HG03521 (cell line): ENCODE results near the gene THOP1.
"Not testable (repeated sequence)": the region's sequence is repeated elsewhere in the genome, so short reads cannot be mapped to it uniquely, and the experiment has no call there.

Experiments used
- ATAC-seq: cut with Tn5 transposase; IDR thresholded peaks from one replicate; pipeline ENCODE4 v1.9.1; 2021; ENCODE audit warnings: mild to moderate bottlenecking, moderate library complexity; ENCODE audit not compliant: unreplicated experiment

The THOP1 gene

DNA sequence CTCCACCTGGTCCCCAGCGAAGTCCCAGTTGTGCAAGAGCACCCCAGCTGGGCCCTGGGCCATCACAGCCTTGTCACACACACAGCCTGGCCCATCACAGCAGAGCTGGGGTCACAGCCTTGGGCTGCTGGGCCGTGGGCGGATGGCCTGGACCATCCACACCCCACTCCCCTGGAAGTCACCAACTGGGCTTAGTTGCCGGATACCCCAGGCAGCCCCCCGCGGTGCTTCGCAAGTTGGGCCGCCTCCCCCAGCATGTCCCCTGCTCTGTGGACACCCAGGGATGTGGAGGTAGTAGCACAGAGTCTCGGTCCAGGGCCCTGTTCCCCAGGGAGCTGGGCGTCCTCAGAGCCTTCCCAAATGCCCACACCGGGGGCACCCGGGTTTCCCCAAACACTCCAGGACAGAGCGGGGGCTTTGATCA is 29.9 kb downstream of the THOP1 start:
- ATAC-seq = no peak

DNA sequence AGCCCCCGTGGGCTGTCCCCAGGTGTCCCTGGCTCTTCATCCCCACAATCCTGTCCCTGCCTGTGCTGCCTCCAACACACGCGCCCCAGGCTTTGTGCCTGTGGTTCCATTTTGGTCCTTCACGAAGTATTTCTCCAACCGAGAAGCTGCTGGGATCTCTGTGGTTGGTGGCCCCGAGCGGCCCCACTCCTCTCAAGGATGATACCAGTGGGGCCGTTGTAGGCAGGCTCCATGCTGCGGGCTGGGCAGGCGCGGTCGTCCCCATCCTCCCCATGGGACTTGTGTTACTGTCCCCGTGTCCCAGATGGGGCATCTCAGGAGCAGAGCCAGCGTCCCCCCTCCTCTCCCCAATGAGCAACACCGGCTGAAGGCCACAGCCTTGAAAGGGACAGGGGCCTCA is 30.6 kb downstream of the THOP1 start:
- ATAC-seq = no peak

DNA sequence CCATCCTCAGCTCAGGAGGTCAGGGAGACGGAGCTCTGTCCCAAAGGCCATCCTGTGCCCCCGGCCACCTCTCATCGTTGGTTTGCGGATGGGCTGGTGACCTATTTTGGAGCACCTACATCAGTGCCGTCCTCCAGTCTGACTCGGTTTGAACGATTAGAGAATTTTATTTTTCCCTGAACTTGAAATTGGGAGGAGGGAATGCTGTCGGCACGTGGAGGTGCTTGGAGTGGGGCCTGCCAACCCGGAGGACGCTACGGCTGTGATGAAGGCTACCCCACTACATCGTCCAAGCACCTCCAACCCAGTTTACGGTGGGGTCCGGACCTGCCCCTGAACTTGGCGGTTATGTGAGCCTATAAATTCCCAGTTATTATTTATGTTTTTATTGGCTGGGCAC is 31.3 kb downstream of the THOP1 start:
- no peak for ATAC-seq

- ATAC-seq = not testable (repeated sequence)
Measured at GRCh38 chr19:2817237-2817829, 32.0 kb downstream of the THOP1 start.

DNA sequence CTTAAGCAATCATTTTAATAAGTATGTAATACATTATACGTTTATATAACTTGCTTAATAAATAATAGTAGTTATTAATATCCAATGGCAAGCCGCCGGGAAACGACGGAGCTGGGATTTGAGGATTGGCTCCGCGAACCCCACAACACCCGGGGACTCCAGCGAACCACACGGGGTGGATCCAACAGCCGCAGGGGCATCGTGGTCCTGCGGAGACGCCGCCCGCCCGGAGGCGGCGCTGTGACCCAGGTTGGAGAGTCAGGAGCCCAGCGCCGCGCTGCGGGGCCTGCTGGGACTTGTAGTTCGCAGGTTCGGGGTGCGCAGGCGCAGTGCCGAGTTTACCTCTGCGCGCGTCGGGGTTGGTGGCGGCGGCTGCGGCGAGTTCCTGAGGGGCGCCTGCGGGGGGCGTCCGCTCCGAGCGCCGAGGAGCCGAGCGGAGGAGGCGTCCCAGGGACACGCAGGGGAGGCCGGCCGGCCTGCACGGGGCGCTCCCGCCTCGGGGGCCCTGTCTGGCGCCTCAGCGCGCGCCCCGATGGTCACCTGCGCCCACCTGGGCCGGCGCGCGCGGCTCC is 34.3 kb downstream of the THOP1 start, which contains the start of gene ZNF554:
Gene ZNF554, plus strand, starts transcription at position 329 of the 572 bp plus-strand sequence. Its CDS starts 204 bp downstream, at position 533.
- ATAC-seq = peak; percentile 88

GRCh38 chr19:2820112-2820702 is 34.9 kb downstream of the THOP1 start:
- no peak for ATAC-seq

GRCh38 chr19:2822846-2823245 is 37.5 kb downstream of the THOP1 start:
- no peak for ATAC-seq

- ATAC-seq = no peak
Measured at GRCh38 chr19:2823646-2824045, 38.3 kb downstream of the THOP1 start.

DNA sequence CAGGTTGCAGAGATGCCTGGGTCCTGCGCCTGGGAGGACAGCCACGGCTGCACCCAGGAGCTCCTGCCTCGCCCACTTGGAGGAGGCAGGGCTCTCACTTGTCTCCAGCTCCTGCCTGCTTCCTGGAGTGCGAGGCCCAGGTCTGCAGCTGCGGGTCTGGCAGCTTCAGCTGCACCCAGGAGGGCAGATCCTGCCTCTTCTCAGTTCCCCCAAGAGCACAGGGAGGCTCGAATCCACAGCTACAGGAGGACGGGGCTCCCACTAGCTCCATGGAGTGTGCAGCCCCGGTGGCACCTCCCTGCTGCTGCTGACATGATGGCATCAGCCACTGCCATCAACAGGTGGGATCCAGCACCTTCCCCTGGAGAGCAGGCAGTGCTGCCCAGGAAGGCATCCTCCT is 38.8 kb downstream of the THOP1 start:
- no peak for ATAC-seq

DNA sequence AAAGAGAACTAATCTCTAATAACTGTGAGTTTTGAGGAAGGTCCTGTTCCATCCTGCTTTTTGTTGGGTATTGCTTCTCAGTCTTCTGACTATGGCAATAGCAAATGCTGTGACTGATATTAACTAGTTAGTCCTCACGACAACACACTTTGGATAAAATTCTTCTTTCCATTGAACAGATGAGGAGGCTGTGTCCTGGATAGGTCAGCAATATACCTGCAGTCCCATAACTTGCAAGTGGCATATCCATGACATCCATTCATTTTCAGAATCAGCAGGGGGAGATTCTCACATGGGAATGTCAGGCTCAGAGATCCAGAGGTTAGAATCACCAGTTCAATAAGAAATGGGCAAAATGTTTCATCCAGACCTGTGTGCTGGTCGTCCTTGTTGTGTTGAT is 41.7 kb downstream of the THOP1 start:
- ATAC-seq = no peak

DNA sequence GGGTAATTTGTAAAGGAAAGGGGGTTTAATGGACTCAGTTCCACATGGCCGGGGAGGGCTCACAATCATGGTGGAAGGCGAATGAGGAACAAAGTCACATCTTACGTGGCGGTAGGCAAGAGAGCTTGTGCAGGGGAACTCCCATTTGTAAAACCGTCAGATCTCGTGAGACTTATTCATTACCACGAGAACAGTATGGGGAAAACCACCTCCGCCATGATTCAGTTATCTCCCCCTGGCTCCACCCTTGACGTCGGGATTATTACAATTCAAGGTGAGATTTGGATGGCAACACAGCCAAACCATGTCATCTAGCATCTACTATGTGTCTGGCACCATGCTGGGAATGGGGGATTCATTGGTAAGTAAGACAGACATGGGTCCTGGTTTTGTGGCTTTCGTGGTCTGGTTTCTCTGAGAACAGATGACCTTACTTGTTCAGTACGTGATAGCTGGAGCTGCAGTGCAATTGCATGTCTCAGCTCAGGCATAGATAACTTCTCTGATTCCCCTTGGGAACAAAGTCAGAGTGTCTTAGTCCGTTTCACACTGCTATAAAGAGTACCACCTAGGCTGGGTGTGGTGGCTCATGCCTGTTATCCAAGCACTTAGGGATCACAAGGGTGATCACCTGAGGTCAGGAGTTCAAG is 42.7 kb downstream of the THOP1 start:
- ATAC-seq = no peak

DNA sequence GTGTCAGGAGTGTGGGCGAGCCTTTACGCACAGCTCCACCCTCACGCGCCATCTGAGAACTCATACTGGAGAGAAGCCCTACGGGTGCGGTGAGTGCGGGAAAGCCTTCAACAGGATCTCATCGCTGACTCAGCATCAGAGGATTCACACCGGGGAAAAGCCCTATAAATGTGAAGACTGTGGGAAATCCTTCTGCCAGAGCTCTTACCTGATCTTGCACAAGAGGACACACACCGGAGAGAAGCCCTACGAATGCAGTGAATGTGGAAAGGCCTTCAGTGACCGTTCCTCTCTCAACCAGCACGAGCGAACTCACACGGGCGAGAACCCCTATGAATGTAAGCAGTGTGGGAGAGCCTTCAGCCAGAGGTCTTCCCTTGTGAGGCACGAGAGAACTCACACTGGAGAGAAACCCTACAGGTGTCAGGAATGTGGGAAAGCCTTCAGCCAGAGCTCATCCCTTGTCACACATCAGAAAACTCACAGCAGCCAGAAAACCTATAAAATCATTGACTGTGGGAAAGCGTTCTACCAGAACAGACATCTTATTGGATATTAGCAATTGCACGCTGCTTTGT is 49.1 kb downstream of the THOP1 start:
- ATAC-seq = no peak

DNA sequence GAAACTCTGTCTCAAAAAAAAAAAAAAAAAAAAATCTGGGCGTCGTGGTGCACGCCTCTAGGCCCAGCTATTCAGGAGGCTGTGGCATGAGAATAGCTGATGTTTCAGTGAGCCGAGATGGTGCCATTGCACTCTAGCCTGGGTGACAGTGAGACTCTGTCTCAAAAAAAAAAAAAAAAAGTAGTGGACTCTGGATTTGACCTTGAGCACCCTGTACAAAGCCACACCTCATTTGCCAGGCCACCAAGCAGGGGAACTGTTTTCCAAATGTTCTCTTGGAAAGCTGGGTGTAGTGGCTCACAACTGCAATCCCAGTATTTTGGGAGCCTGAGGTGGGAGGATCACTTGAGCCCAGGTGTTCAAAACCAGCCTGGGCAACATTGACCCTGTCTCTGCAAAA is 52.1 kb downstream of the THOP1 start:
- no peak for ATAC-seq

DNA sequence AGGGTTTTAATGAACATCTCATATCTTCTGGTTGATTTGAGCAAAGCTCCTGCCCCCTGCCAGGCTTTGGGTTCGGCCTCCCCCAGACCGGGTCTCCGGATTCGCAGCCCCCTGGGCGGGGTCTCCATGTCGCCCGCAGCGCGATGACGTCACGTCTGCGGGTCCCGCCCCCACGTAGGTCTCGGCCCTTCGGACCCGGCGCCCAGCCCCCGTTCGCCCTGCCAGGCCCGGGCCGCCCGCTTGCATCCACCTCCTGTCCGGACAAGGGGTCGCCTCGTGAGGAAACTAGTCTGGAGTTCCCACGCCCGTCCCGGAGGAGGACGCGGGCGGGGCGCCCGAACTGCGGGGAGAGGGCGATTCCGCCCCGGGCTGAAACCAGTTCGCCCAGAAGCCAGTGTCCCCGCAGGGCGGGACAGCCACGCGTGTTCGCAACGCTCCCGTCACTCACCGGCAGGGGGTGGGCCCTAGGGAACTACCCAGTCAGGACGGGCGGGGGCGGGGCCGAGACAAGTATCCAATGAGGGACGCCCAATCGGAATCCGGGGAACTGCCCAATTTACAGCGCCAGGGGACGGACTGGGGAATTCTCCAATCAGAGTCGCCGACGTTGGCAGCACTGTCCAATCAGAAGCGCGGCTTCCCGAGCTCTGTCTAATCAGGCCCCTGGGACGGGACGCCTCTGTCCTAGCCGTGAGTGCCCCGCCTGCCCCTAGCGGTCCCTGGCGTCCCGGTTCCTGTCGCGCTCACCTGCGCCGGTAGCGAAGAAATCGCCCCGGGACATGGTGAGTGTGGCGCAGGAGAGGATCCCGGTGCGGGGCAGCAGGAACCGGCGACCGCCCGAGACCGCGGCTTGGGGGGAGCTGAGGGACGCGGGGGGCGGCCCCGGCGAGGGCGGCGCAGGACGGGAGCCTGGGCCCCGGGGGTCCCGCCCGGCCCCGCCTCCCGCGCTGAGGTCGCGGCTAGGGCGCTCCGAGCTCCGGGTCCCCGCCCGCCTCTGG is 55.8 kb downstream of the THOP1 start, which contains the start of gene ZNF555:
Gene ZNF555, plus strand, starts transcription at position 682 of the 998 bp plus-strand sequence. Its CDS starts 98 bp downstream, at position 780.
- ATAC-seq = peak; percentile 95

DNA sequence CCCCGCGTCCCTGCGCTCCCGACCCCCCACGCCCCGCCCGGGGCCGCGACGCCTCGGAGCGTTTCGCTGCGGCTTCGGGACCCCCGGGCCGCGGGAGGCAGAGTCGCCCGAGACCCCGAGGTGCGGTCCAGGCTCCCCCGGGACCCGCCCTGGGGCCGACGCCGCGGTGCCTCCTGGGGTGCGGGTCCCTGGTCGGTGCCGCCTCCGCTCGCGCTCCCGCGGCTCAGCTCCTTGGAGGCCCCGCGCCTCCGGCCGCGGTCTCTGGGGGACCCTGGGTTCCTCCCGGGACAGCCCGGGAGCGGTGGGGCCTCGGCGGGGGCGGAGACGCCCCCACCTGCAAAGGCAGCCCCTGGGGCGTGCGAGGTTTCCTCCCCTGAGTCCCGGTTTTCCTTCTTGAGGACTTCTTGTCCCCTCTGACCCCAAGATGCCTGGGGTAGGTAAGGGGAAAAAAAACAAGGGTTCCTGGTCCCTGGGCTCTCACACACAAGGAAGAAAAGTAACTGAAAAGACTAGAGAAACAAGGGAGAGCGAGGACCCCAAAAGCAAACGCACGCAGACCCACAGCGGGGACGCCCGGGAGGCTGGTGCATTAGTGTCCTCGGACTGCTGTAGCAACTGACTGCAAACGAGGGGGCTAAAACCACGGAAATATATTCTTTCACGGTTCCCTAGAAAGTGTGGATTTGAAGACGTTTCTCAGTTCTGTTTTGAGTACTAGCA is 56.7 kb downstream of the THOP1 start:
- peak; percentile 18 for ATAC-seq

- ATAC-seq = no peak
Measured at GRCh38 chr19:2845107-2845506, 59.8 kb downstream of the THOP1 start.

- no peak for ATAC-seq
Measured at GRCh38 chr19:2846180-2846894, 61.0 kb downstream of the THOP1 start.

- no peak for ATAC-seq
Measured at GRCh38 chr19:2847507-2847906, 62.2 kb downstream of the THOP1 start.

GRCh38 chr19:2848616-2849015 is 63.3 kb downstream of the THOP1 start:
- ATAC-seq = no peak
